IMR-90 (cell line): ENCODE data around the gene THAP10. TPM values are rescaled to one million over a fixed set of nuclear protein-coding genes. Genes with fewer than 3 reads are reported as not detected.

Source experiments
- ATAC-seq: fragments of 200-7000 bp; cut with Tn5 transposase; 2 replicates; pipeline ENCODE4 v1.9.1; 2020; ENCODE audit warnings: low read depth, mild to moderate bottlenecking, moderate library complexity
- BruUV-seq: library from RNA; stranded (reverse); fragments of 400-500 nt; replicated peaks from 2 replicates; lab custom pipeline; 2021; lab: Mats Ljungman, UMichigan
- CTCF ChIA-PET: fragments of 300-600 bp; formaldehyde crosslinking; extraction: SDS; loops from one replicate; lab custom pipeline; 2021; ENCODE audit warnings: antibody characterized with exemption; lab: Yijun Ruan, JAX
- POLR2A ChIA-PET: fragments of 300-600 bp; sonication (Branson Sonifier 250); formaldehyde crosslinking; loops from one replicate; lab custom pipeline; 2022; ENCODE audit warnings: antibody characterized with exemption; ENCODE audit not compliant: unreplicated experiment; lab: Charles Lee
- DNase-seq: peaks from one replicate; pipeline ENCODE4 v3.0.0; 2013
- H2AFZ ChIP-seq: replicated peaks from 2 replicates; pipeline ENCODE3; 2013; ENCODE audit warnings: low read length, mild to moderate bottlenecking; ENCODE audit not compliant: poor library complexity
- H2AK5ac ChIP-seq: 2 replicates; pipeline ENCODE4 v1.6.1; 2013; ENCODE audit warnings: low read depth, low read length, inconsistent platforms
- H2AK9ac ChIP-seq: replicated peaks from 2 replicates; pipeline ENCODE3; 2013; ENCODE audit warnings: mild to moderate bottlenecking, low read depth, low read length, moderate library complexity; ENCODE audit not compliant: poor library complexity
- H2BK120ac ChIP-seq: 2 replicates; pipeline ENCODE4 v1.6.1; 2013; ENCODE audit warnings: low read depth, low read length, inconsistent platforms
- H2BK15ac ChIP-seq: 3 replicates; pipeline ENCODE4 v1.6.1; 2013; ENCODE audit warnings: low read depth, low read length, inconsistent platforms
- H2BK20ac ChIP-seq: 2 replicates; pipeline ENCODE4 v1.6.1; 2013; ENCODE audit warnings: low read depth, mild to moderate bottlenecking, inconsistent platforms, low read length, moderate library complexity
- H2BK5ac ChIP-seq: 2 replicates; pipeline ENCODE4 v1.6.1; 2013; ENCODE audit warnings: mild to moderate bottlenecking, low read depth, low read length, inconsistent platforms; ENCODE audit not compliant: poor library complexity, severe bottlenecking
- H3K14ac ChIP-seq: replicated peaks from 2 replicates; pipeline ENCODE4 v1.6.1; 2013; ENCODE audit warnings: low read depth, low read length, inconsistent platforms
- H3K18ac ChIP-seq: 2 replicates; pipeline ENCODE4 v1.6.1; 2013; ENCODE audit warnings: low read depth, low read length, control low read depth
- H3K23ac ChIP-seq: 2 replicates; pipeline ENCODE4 v1.6.1; 2013; ENCODE audit warnings: low read depth, low read length, inconsistent platforms
- H3K27ac ChIP-seq: 2 replicates; pipeline ENCODE4 v1.5.1; 2013; ENCODE audit warnings: mild to moderate bottlenecking, control low read depth, low read length; ENCODE audit not compliant: insufficient read depth
- H3K27me3 ChIP-seq: 2 replicates; pipeline ENCODE4 v1.6.1; 2013; ENCODE audit warnings: low read length; ENCODE audit not compliant: control insufficient read depth, insufficient read depth
- H3K36me3 ChIP-seq: 2 replicates; pipeline ENCODE4 v1.6.1; 2013; ENCODE audit warnings: low read length, mixed read lengths; ENCODE audit not compliant: control insufficient read depth, insufficient read depth
- H3K4ac ChIP-seq: 2 replicates; pipeline ENCODE4 v1.6.1; 2013; ENCODE audit warnings: low read depth, low read length, inconsistent platforms
- H3K4me1 ChIP-seq: 2 replicates; pipeline ENCODE4 v1.6.1; 2013; ENCODE audit warnings: low read length, mixed read lengths; ENCODE audit not compliant: control insufficient read depth, insufficient read depth
- H3K4me2 ChIP-seq: 2 replicates; pipeline ENCODE4 v1.6.1; 2013; ENCODE audit warnings: low read depth, mild to moderate bottlenecking, control low read depth, low read length, moderate library complexity
- H3K4me3 ChIP-seq: 2 replicates; pipeline ENCODE4 v1.5.1; 2013; ENCODE audit warnings: low read depth, mild to moderate bottlenecking, control low read depth, low read length, moderate library complexity; ENCODE audit not compliant: insufficient read depth
- H3K56ac ChIP-seq: 2 replicates; pipeline ENCODE4 v1.6.1; 2013; ENCODE audit warnings: low read length, inconsistent platforms; ENCODE audit not compliant: insufficient read depth; ENCODE audit errors: extremely low read depth
- H3K79me1 ChIP-seq, 2 experiments: 2 replicates each; pipeline ENCODE4 v1.6.1; 2013; ENCODE audit warnings: low read length in 2 of 2, inconsistent platforms in 1 of 2, low read depth in 1 of 2
- H3K9ac ChIP-seq: 2 replicates; pipeline ENCODE4 v1.6.1; 2013; ENCODE audit warnings: low read depth, low read length, control low read depth
- H3K9me1 ChIP-seq: 2 replicates; pipeline ENCODE4 v1.6.1; 2013; ENCODE audit warnings: low read length, inconsistent platforms; ENCODE audit not compliant: insufficient read depth
- H3K9me3 ChIP-seq: 2 replicates; pipeline ENCODE4 v1.6.1; 2013; ENCODE audit warnings: low read length; ENCODE audit not compliant: control insufficient read depth, insufficient read depth
- H4K20me1 ChIP-seq: 2 replicates; pipeline ENCODE4 v1.6.1; 2013; ENCODE audit warnings: low read length, inconsistent platforms; ENCODE audit not compliant: insufficient read depth
- H4K5ac ChIP-seq: 2 replicates; pipeline ENCODE4 v1.6.1; 2013; ENCODE audit warnings: mild to moderate bottlenecking, low read depth, low read length, control low read depth
- H4K8ac ChIP-seq, 2 experiments: 2 replicates each; pipeline ENCODE4 v1.6.1; 2013; ENCODE audit warnings: low read depth in 2 of 2, low read length in 2 of 2, control low read depth in 1 of 2, inconsistent platforms in 1 of 2
- H4K91ac ChIP-seq: 2 replicates; pipeline ENCODE4 v1.6.1; 2013; ENCODE audit warnings: low read depth, low read length, inconsistent platforms; ENCODE audit not compliant: insufficient read depth
- BHLHE40 ChIP-seq: fragments of 150-350 bp; IDR thresholded peaks from 2 replicates; pipeline ENCODE4 v1.6.1; 2016; ENCODE audit warnings: mild to moderate bottlenecking, low read depth, low read length
- FOS ChIP-seq: fragments of 150-350 bp; IDR thresholded peaks from 2 replicates; pipeline ENCODE4 v1.6.1; 2016; ENCODE audit warnings: low read depth, low read length
- NFE2L2 ChIP-seq: fragments of 150-350 bp; IDR thresholded peaks from 2 replicates; pipeline ENCODE4 v1.6.1; 2016; ENCODE audit warnings: low read depth, mild to moderate bottlenecking, low read length
- WGBS, 2 experiments: methylation state at CpG; one replicate each; pipeline versions ENCODE4 v1.1.5 to v1.1.7; 2013; ENCODE audit warnings: missing lambda C conversion rate in 2 of 2; ENCODE audit not compliant: insufficient read length in 1 of 2; ENCODE audit errors: extremely low coverage in 2 of 2; 5-methylcytosine and 5-hydroxymethylcytosine counted together
- dilution Hi-C: fragments of 300-500 bp; cut with HindIII; formaldehyde crosslinking; loops from one replicate; pipeline ENCODE4 v1.14.3; 2018; ENCODE audit warnings: low sequenced_read_pairs; ENCODE audit not compliant: unreplicated experiment
- in situ Hi-C: fragments of 300-500 bp; cut with MboI; formaldehyde crosslinking; loops from 3 replicates; pipeline ENCODE4 v1.14.3; 2019; ENCODE audit warnings: low sequenced_read_pairs, inconsistent platforms, mixed read lengths
- intact Hi-C: fragments of 100-400 bp; cut with micrococcal nuclease; formaldehyde crosslinking; loops from 2 replicates; pipeline ENCODE4 v1.10.0; 2022
- polyA plus RNA-seq, 3 experiments: library from polyadenylated mRNA; depleted of rRNA; stranded (reverse); fragments of >200 nt; gene quantifications; 2 replicates each; pipeline ENCODE4 v1.2.3, GENCODE V29; 2012; ENCODE audit warnings: low replicate concordance in 1 of 3
- total RNA-seq: library from RNA; depleted of rRNA; stranded (reverse); fragments of >200 nt; gene quantifications from 2 replicates; pipeline ENCODE4 v1.2.3, GENCODE V29; 2012

Gene THAP10
- total and polyA plus RNA-seq, 2 of the 4 experiments (the other 2 are of a cell fraction), result 2.3 to 2.8 TPM

DNA sequence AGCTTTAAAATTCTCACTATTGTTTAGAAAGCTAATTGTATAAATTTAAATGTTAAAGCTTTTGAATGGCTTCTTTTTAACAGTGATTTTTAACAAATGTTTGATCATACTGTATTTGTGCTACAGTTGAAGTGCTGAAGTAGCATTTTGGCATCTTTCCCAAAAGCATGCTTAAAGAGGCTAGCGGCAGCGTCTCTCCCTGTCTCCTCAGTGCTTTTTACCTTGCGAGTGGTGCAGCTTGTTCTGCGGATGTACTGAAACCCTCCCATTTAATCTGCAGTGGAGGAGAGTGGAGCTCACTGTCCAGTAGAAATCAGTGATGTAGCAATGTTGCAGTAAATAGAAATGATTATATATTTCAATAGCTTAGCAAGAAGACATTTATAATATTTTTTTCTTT, 44.1 kb upstream of the THAP10 start:
- no peak overlapping the region for H3K14ac ChIP-seq
- dilution Hi-C loops (no loop called here), in situ Hi-C loops (no loop called here), intact Hi-C loops (no loop called here)
- no peaks in the 10 kb centered on the region for H3K9me1 ChIP-seq
- H3K4me1 ChIP-seq, result no peaks in the 10 kb centered on the region
- no peak overlapping the region for H3K4me2 ChIP-seq
- no peak overlapping the region for H2AFZ ChIP-seq
- H4K8ac ChIP-seq, result no peak overlapping the region
- no peak overlapping the region for H3K9ac ChIP-seq
- DNase-seq (peak; percentile 21), ATAC-seq (no peak)
- H3K4ac ChIP-seq, result no peak overlapping the region
- H3K23ac ChIP-seq, result no peak overlapping the region
- no peak overlapping the region for H2BK15ac ChIP-seq
- H4K91ac ChIP-seq, result no peak overlapping the region
- H3K56ac ChIP-seq, result no peak overlapping the region
- H3K27ac ChIP-seq, result no peak overlapping the region
- TF ChIP-seq FOS, result no peak
- TF ChIP-seq BHLHE40, result no peak
- TF ChIP-seq NFE2L2, result no peak
- no peaks in the 10 kb centered on the region for H3K36me3 ChIP-seq
- H3K9me3 ChIP-seq, result no peaks in the 10 kb centered on the region
- H4K20me1 ChIP-seq, result no peaks in the 10 kb centered on the region
- no peaks in the 10 kb centered on the region for H3K27me3 ChIP-seq
- no peak overlapping the region for H2BK5ac ChIP-seq
- H3K4me3 ChIP-seq, result no peak overlapping the region
- no TSS peak for BruUV-seq
- no peak overlapping the region for H2BK120ac ChIP-seq
- H4K5ac ChIP-seq, result no peak overlapping the region
- H2BK20ac ChIP-seq, result no peak overlapping the region
- POLR2A ChIA-PET, result no interaction called here
- CTCF ChIA-PET, result interaction anchor here (0.5 to 0.9 kb wide), 2 partner anchors 167 to 507 kb away, joined by 3 read pairs; no protein-coding TSS in a partner anchor
- 29% methylated on average over 2 of the region's 4 CpGs; no CpG with 5 or more reads in 1 of the 2 experiments for WGBS, 2 experiments
- H3K79me1 ChIP-seq, result no peaks in the 10 kb centered on the region
- no peak overlapping the region for H2AK9ac ChIP-seq
- no peak overlapping the region for H3K18ac ChIP-seq
- H2AK5ac ChIP-seq, result no peak overlapping the region
